Measurements from ENCODE around the gene DIPK1A. TPM values are rescaled to one million over a fixed set of nuclear protein-coding genes. Genes with fewer than 3 reads are reported as not detected.

DIPK1A gene
- total RNA-seq, 1 experiment from 2014 or later: 3.8 TPM

DNA sequence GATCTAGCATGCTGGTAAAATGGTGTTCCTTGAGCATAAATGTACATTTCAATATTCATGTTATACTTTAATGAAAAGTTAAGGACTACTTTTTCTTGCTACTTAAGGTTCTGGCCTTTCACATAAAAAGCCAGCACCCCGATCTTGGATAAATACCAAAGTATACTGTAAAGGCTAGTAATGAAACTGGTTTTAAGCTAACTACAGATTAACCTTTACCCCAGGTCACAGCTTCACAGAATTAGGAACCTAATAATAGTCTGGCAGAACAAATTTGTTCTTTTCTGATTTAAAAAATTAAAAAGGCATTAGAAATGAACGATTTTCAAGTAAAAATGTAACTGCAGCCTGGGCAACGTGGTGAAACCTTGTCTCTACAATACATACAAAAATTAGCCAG, 23.5 kb downstream of the DIPK1A start:
- H3K4ac ChIP-seq (ENCODE audit: low read depth, low read length): no peak overlapping the region
- H3K23me2 ChIP-seq (ENCODE audit: insufficient read length, low read depth, low read length, poor library complexity, severe bottlenecking): no peaks in the 10 kb centered on the region
- no peak overlapping the region for H3K18ac ChIP-seq (ENCODE audit: insufficient read length, low read depth, low read length)
- H3K79me1 ChIP-seq (ENCODE audit: insufficient read depth, low read depth, low read length, poor library complexity, severe bottlenecking): no peaks in the 10 kb centered on the region
- no peak overlapping the region for H2BK120ac ChIP-seq (ENCODE audit: low read depth, low read length, poor library complexity, severe bottlenecking)
- no peak overlapping the region for H2BK20ac ChIP-seq (ENCODE audit: low read depth, low read length, poor library complexity, severe bottlenecking)
- TF ChIP-seq, protein P1, sequence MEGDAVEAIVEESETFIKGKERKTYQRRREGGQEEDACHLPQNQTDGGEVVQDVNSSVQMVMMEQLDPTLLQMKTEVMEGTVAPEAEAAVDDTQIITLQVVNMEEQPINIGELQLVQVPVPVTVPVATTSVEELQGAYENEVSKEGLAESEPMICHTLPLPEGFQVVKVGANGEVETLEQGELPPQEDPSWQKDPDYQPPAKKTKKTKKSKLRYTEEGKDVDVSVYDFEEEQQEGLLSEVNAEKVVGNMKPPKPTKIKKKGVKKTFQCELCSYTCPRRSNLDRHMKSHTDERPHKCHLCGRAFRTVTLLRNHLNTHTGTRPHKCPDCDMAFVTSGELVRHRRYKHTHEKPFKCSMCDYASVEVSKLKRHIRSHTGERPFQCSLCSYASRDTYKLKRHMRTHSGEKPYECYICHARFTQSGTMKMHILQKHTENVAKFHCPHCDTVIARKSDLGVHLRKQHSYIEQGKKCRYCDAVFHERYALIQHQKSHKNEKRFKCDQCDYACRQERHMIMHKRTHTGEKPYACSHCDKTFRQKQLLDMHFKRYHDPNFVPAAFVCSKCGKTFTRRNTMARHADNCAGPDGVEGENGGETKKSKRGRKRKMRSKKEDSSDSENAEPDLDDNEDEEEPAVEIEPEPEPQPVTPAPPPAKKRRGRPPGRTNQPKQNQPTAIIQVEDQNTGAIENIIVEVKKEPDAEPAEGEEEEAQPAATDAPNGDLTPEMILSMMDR (conservative IDR thresholded peaks at IDR 0.05): no peak
- H3K4me1 ChIP-seq (ENCODE audit: insufficient read depth, low read length): peaks cover 4% of the 10 kb centered on the region; the same call in 1 of the 2 replicates
- no peak overlapping the region for H2BK15ac ChIP-seq (ENCODE audit: low read depth, low read length)
- H3T11ph ChIP-seq (ENCODE audit: low read length): no peak overlapping the region
- no peak overlapping the region for H3K9ac ChIP-seq (ENCODE audit: extremely low read depth, insufficient read length, low read length)
- no peak overlapping the region for H3K23ac ChIP-seq (ENCODE audit: insufficient read length, low read depth, low read length)
- no peak overlapping the region for H2AFZ ChIP-seq (ENCODE audit: low read length)
- no peaks in the 10 kb centered on the region for H3K9me3 ChIP-seq (ENCODE audit: control insufficient read depth, low read depth, low read length)
- H3K79me2 ChIP-seq (ENCODE audit: insufficient read depth, low read length): no peaks in the 10 kb centered on the region
- H2AK5ac ChIP-seq (ENCODE audit: insufficient read length, low read length): no peak overlapping the region
- Mint-ChIP-seq H3K4me1 (no peaks in the 10 kb centered on the region; a peak in 1 of 4 replicates), H3K27ac (no peak overlapping the region), H3K4me3 (no peak overlapping the region), H3K36me3 (ENCODE audit: insufficient read depth in 1 of 3, low read depth in 3 of 3) (no peaks in the 10 kb centered on the region), H3K27me3 (ENCODE audit: low read depth) (no peaks in the 10 kb centered on the region), H3K9me3 (no peaks in the 10 kb centered on the region)
- H4K20me1 ChIP-seq (ENCODE audit: control insufficient read depth, insufficient read depth, insufficient read length): no peaks in the 10 kb centered on the region
- no peak overlapping the region for H2BK12ac ChIP-seq (ENCODE audit: insufficient read length, low read depth, low read length)
- H3K27me3 ChIP-seq (ENCODE audit: insufficient read depth, low read length): no peaks in the 10 kb centered on the region
- H3K56ac ChIP-seq (ENCODE audit: insufficient read length, low read depth, low read length): no peak overlapping the region
- H4K91ac ChIP-seq (ENCODE audit: insufficient read length, low read depth, low read length): no peak overlapping the region
- no peak overlapping the region for H2BK5ac ChIP-seq (ENCODE audit: insufficient read length, low read length)
- H4K5ac ChIP-seq (ENCODE audit: insufficient read length, low read depth, low read length): no peak overlapping the region
- H3K14ac ChIP-seq (ENCODE audit: insufficient read depth, low read length): no peak overlapping the region
- H4K8ac ChIP-seq (replicated peaks; ENCODE audit: insufficient read length, low read depth, low read length): no peak overlapping the region
- no peak overlapping the region for H3K4me2 ChIP-seq (ENCODE audit: insufficient read depth, insufficient read length, low read length)
- WGBS (ENCODE audit: extremely low coverage, insufficient read length, low lambda C conversion rate): no CpG with 5 or more reads among the region's 3 CpGs
- H3K27ac ChIP-seq (ENCODE audit: insufficient read length, low read depth, low read length): no peak overlapping the region
- no peak for DNase-seq

All from H9 (cell line).